ENCODE results near the gene MAN1A1. TPM values are rescaled to one million over a fixed set of nuclear protein-coding genes. Genes with fewer than 3 reads are reported as not detected.

Gene MAN1A1
- total RNA-seq, 2 donors from 2014 or later, result 41.7 to 43.7 TPM

DNA sequence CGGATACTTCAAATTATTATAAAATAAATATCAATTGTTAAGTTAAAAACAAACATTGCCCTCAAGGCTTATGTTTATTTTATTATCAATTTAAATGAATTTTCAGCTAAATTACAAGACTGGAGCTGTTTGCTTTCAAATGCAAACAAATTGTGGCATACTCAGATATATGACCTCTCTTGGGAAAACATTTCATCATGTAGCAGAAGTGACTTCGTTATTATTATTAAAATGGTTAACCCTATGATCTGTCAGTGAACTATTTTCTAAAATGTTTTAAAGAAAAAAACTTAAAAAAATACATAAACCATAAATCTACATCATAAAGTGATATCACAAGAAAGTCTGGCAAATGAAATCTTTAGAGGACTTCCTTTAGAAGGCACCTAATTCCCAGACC lies 72.5 kb downstream of the MAN1A1 start:
- peaks cover 24% of the 10 kb centered on the region for H3K36me3 ChIP-seq (ENCODE audit: control insufficient read depth, insufficient read depth, low read length)
- no peak for DNase-seq
- TF ChIP-seq, protein P1, sequence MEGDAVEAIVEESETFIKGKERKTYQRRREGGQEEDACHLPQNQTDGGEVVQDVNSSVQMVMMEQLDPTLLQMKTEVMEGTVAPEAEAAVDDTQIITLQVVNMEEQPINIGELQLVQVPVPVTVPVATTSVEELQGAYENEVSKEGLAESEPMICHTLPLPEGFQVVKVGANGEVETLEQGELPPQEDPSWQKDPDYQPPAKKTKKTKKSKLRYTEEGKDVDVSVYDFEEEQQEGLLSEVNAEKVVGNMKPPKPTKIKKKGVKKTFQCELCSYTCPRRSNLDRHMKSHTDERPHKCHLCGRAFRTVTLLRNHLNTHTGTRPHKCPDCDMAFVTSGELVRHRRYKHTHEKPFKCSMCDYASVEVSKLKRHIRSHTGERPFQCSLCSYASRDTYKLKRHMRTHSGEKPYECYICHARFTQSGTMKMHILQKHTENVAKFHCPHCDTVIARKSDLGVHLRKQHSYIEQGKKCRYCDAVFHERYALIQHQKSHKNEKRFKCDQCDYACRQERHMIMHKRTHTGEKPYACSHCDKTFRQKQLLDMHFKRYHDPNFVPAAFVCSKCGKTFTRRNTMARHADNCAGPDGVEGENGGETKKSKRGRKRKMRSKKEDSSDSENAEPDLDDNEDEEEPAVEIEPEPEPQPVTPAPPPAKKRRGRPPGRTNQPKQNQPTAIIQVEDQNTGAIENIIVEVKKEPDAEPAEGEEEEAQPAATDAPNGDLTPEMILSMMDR (conservative IDR thresholded peaks at IDR 0.05), result no peak
- no peaks in the 10 kb centered on the region for H3K27me3 ChIP-seq (ENCODE audit: control insufficient read depth, insufficient read depth, low read length, poor library complexity, severe bottlenecking)
- WGBS, 2 experiments (ENCODE audit: insufficient coverage in 1 of 2, insufficient read length in 1 of 2), result 86% methylated on average over 1 of the region's 2 CpGs; no CpG with 5 or more reads in 1 of the 2 experiments
- no peak overlapping the region for H3K4me3 ChIP-seq (ENCODE audit: low read length)
- peaks cover 2% of the 10 kb centered on the region for H3K9me3 ChIP-seq (ENCODE audit: control insufficient read depth, low read length)
- no peak overlapping the region for H3K9ac ChIP-seq (ENCODE audit: extremely low read depth, low read length, poor library complexity, severe bottlenecking)
- Mint-ChIP-seq H3K36me3 (ENCODE audit: low read depth) (peaks cover 35% of the 10 kb centered on the region), H3K4me3 (no peak overlapping the region), H3K27me3 (ENCODE audit: insufficient read depth) (no peaks in the 10 kb centered on the region), H3K27ac (no peak overlapping the region), H3K4me1 (no peaks in the 10 kb centered on the region), H3K9me3 (peaks cover 2% of the 10 kb centered on the region)
- H3K4me1 ChIP-seq (ENCODE audit: control insufficient read depth, insufficient read depth, low read length), result no peaks in the 10 kb centered on the region
- no peak overlapping the region for H3K27ac ChIP-seq (ENCODE audit: low read depth, low read length)

DNA sequence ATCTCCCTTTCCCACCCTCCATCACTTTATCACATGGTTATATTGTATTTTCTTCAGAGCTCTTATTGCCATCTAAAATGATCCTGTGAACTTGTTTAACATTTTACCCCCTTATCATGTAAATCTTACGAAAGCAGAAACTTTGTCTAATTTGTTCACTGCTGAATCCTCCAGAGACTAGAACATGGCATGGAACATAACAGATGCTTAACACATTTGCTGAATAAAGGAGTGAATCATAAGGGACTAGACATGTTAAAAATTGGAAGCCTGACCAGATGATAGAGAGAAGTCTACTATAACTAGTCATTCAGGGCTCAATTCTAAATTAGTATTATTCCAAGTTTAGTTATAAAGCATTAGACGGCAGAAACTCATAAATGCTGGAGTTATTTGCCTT lies 73.3 kb downstream of the MAN1A1 start:
- Histone ChIP-seq H3K9me3 (ENCODE audit: control insufficient read depth, low read length) (peaks cover 11% of the 10 kb centered on the region), H3K4me1 (ENCODE audit: control insufficient read depth, insufficient read depth, low read length) (no peaks in the 10 kb centered on the region), H3K27ac (ENCODE audit: low read depth, low read length) (no peak overlapping the region), H3K36me3 (ENCODE audit: control insufficient read depth, insufficient read depth, low read length) (peaks cover 24% of the 10 kb centered on the region), H3K9ac (ENCODE audit: extremely low read depth, low read length, poor library complexity, severe bottlenecking) (no peak overlapping the region), H3K27me3 (ENCODE audit: control insufficient read depth, insufficient read depth, low read length, poor library complexity, severe bottlenecking) (no peaks in the 10 kb centered on the region), H3K4me3 (ENCODE audit: low read length) (no peak overlapping the region)
- Mint-ChIP-seq H3K9me3 (peaks cover 8% of the 10 kb centered on the region), H3K4me3 (no peak overlapping the region), H3K36me3 (ENCODE audit: low read depth) (peaks cover 33% of the 10 kb centered on the region), H3K27me3 (ENCODE audit: insufficient read depth) (no peaks in the 10 kb centered on the region), H3K4me1 (no peaks in the 10 kb centered on the region), H3K27ac (no peak overlapping the region)
- DNase-seq, result no peak
- WGBS, 2 experiments (ENCODE audit: insufficient coverage in 1 of 2, insufficient read length in 1 of 2), result 83 to 88% methylated on average over 1 of the region's 2 CpGs
- TF ChIP-seq, protein P1 (conservative IDR thresholded peaks at IDR 0.05), result no peak

DNA sequence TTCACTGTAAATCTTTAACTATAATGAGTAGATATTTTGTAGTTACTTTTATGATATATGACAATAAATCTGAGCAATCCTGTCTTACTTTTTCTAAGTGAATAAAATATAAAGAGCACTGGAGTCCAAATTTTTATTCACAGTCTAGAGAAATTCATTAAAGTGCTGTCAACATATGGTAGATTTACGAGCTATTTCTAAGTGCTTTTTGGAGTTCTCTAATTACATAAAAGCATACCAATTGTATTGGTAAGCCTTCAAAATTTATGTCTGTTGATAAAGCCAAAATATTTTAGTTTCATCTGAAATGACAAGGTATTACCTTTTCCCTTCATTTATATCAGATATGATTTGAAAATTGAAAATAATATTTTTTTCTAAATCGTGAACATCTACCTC lies 75.4 kb downstream of the MAN1A1 start:
- H3K27ac Mint-ChIP-seq, result no peak overlapping the region
- peaks cover 48% of the 10 kb centered on the region for H3K36me3 Mint-ChIP-seq (ENCODE audit: low read depth)
- DNase-seq, result no peak
- Histone ChIP-seq H3K4me1 (ENCODE audit: control insufficient read depth, insufficient read depth, low read length) (peaks cover 3% of the 10 kb centered on the region), H3K27me3 (ENCODE audit: control insufficient read depth, insufficient read depth, low read length, poor library complexity, severe bottlenecking) (no peaks in the 10 kb centered on the region), H3K36me3 (ENCODE audit: control insufficient read depth, insufficient read depth, low read length) (peaks cover 44% of the 10 kb centered on the region), H3K9me3 (ENCODE audit: control insufficient read depth, low read length) (peaks cover 27% of the 10 kb centered on the region), H3K4me3 (ENCODE audit: low read length) (no peak overlapping the region), H3K9ac (ENCODE audit: extremely low read depth, low read length, poor library complexity, severe bottlenecking) (no peak overlapping the region), H3K27ac (ENCODE audit: low read depth, low read length) (no peak overlapping the region)
- H3K9me3 Mint-ChIP-seq, result peaks cover 16% of the 10 kb centered on the region
- 89% methylated on average over 2 of the region's 2 CpGs; no CpG with 5 or more reads in 1 of the 2 experiments for WGBS, 2 experiments (ENCODE audit: insufficient coverage in 1 of 2, insufficient read length in 1 of 2)
- no peaks in the 10 kb centered on the region for H3K27me3 Mint-ChIP-seq (ENCODE audit: insufficient read depth)
- TF ChIP-seq, protein P1 (conservative IDR thresholded peaks at IDR 0.05), result no peak
- no peak overlapping the region for H3K4me3 Mint-ChIP-seq
- peaks cover 1% of the 10 kb centered on the region for H3K4me1 Mint-ChIP-seq
